NOMO-1 treated with dmso at 0.1 percent for 144 hours (cell line): ENCODE measurements around the gene SERTAD4.
"Not testable (repeated sequence)": the region's sequence is repeated elsewhere in the genome, so short reads cannot be mapped to it uniquely, and the experiment has no call there.

Source experiments
- DNase-seq: peaks from one replicate; lab custom pipeline; 2025; ENCODE audit not compliant: unreplicated experiment; lab: John Stamatoyannopoulos, UW

The SERTAD4 gene

GRCh38 chr1:210232511-210233215, at the start of gene SERTAD4:
Gene SERTAD4 (plus strand): TSS chr1:210232796. CDS start chr1:210237961, 5,165 bp downstream.
- DNase-seq: no peak

- no peak for DNase-seq
Observed at GRCh38 chr1:210185063-210185462, 47.5 kb upstream of the SERTAD4 start.

GRCh38 chr1:210187849-210188606, 44.6 kb upstream of the SERTAD4 start:
- DNase-seq: not testable (repeated sequence)

GRCh38 chr1:210189426-210189825, 43.2 kb upstream of the SERTAD4 start:
- DNase-seq: no peak

- no peak for DNase-seq
Observed at GRCh38 chr1:210195635-210196160, 36.9 kb upstream of the SERTAD4 start.

- not testable (repeated sequence) for DNase-seq
Observed at GRCh38 chr1:210196266-210196665, 36.3 kb upstream of the SERTAD4 start.

- no peak for DNase-seq
Observed at GRCh38 chr1:210198840-210199239, 33.8 kb upstream of the SERTAD4 start.

GRCh38 chr1:210200124-210200736, 32.4 kb upstream of the SERTAD4 start:
- DNase-seq: no peak

GRCh38 chr1:210201681-210202080, 30.9 kb upstream of the SERTAD4 start:
- no peak for DNase-seq

GRCh38 chr1:210207597-210208450, 24.8 kb upstream of the SERTAD4 start:
- no peak for DNase-seq

- no peak for DNase-seq
Observed at GRCh38 chr1:210213335-210213734, 19.3 kb upstream of the SERTAD4 start.

GRCh38 chr1:210214573-210215409, 17.8 kb upstream of the SERTAD4 start:
- no peak for DNase-seq

GRCh38 chr1:210217482-210217881, 15.1 kb upstream of the SERTAD4 start:
- DNase-seq: no peak

- DNase-seq: no peak
Observed at GRCh38 chr1:210218047-210218446, 14.5 kb upstream of the SERTAD4 start.

GRCh38 chr1:210222340-210223006, 10.1 kb upstream of the SERTAD4 start:
- no peak for DNase-seq

GRCh38 chr1:210223226-210223904, 9.2 kb upstream of the SERTAD4 start:
- DNase-seq: no peak

GRCh38 chr1:210228158-210228557, 4.4 kb upstream of the SERTAD4 start:
- no peak for DNase-seq

- no peak for DNase-seq
Observed at GRCh38 chr1:210230149-210230695, 2.4 kb upstream of the SERTAD4 start.
